Right hindlimb (tissue), 1 donor: Measurements from ENCODE around the gene MSMO1.
"Not testable (repeated sequence)": the region's sequence is repeated elsewhere in the genome, so short reads cannot be mapped to it uniquely, and the experiment has no call there.

Experiments
- DNase-seq: peaks from one replicate; pipeline ENCODE4 v3.0.0-alpha.2; 2018

MSMO1 gene

DNA sequence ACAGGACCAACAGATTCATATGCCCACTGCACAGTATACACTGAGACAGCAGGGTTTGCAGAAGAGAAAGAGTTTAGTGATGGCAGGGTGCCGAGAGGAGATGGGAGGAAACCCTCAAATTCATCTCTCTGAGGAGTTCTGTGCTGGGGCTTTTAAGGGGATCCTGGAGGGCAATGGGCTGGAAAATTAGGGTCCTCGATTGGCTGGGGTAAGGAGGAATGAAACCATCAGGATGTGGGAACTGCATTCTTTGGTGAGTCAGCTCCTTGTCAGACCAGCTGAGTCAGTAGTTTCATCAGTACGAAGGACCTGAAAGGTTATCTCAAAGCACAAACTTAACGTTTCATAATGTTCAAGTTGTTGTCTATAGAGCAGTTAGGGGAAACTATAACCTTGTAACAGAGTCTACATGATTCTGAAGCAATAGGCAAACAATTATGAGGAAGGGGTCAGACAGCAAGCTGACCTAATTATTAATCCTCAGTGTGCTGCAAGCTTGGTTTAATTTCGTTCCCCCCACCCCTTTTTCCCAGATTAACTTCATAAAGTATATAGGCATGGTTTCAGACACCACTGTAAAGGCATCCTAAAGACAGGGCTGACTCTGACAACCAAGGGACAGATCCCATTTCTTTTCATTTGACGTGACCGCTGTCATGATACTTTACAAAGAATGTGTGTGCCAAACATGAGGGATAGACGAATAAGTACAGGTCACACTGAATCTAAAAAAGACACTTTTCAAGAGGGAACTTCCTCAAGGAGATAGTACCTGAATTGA is 1.5 kb upstream of the MSMO1 start:
- DNase-seq, result no peak

DNA sequence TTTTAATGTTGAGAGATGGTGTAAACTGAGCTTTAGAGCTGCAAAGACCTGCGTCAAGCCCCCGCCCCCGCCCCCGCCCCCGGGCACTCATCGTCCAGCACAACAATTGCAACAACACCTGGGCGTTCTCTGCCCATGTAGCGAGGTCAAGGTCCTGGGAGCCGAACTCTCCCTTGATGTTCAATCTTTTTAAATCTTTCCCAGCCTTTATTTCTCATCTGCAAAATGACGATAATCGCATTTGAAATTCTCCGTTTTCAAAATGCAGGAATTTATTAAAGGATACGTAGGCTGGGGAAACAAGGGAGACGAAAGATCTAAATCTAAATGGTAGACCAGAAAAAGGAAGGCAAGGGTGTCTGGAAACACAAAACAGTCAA is 648 bp upstream of the MSMO1 start:
- peak; percentile 52 for DNase-seq

- DNase-seq, result no peak
Observed at GRCh38 chr4:165328101-165328425, 594 bp downstream of the MSMO1 start.

DNA sequence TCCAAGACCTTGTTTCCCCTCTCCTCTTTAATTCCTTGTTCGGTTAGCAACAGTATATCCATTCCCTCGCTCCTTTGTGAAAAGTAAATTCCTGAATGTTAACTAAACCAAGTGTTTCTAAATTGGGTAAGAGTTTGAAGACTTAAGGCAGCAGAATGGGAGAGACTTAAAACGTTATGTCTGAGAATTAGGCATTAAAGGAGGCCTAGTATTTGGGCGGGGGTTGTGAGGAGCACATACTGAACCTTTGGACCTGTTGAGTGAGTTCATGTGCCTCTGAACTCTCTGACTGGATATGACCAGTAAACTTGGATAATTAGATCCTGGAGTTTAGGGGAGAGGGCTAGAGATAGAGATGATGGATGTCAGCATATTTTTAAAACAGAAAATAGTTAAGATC is 1.2 kb downstream of the MSMO1 start:
- DNase-seq, result no peak

DNA sequence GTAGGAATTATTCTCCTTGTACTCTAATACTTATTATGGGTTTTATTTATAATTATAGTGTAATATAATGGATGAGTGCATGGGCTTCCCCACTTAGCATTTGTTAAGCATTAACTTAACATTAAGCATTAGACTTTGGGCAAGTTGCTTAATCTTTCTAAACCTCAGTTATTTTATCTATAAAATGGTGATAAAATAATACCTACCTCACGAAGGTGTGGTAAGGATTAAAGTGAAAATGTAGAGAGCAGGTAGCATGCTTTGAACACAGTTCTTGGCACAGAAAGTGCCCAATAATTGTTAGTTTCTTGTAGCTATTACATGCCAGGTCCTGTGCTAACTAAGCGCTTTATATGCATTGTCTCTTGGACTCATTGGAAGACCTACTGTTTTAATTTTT is 2.6 kb downstream of the MSMO1 start:
- DNase-seq, result no peak

DNA sequence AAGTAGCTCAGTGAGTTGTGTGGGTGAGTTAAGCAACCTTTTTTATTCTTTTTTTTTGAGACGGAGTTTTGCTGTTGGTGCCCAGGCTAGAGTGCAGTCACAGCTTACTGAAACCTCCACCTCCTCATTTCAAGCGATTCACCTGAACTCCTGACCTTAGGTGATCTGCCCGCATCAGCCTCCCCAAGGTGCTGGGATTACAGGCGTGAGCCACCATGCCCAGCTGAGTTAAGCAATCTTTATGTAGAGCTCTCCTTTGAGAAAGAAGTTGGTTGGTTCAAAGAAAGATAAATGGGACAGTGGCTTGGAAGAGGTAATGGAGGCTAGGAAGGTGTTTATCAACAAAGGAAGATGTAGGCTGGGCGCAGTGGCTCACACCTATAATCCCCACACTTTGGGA is 3.2 kb downstream of the MSMO1 start:
- DNase-seq, result no peak

DNA sequence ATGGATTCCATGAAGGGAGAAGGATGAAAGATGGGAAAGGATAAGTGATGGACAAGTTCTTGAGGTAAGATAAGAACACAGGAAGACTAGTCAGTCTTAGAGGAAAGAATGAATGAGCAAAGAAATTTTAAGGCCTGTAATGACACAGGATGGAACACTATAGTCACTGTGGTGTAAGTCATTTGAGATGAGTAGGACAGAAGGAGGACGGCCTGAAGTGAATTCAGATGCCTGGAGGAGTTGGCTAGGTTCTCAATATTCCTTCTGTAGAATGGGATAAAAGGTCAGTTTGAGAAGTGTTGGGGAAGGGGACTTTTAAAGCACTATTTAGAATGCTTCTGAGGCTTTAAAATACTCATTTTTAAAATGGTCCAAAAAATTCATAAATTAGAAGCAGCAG is 3.9 kb downstream of the MSMO1 start:
- DNase-seq, result no peak

GRCh38 chr4:165331823-165332222 is 4.4 kb downstream of the MSMO1 start:
- no peak for DNase-seq

DNA sequence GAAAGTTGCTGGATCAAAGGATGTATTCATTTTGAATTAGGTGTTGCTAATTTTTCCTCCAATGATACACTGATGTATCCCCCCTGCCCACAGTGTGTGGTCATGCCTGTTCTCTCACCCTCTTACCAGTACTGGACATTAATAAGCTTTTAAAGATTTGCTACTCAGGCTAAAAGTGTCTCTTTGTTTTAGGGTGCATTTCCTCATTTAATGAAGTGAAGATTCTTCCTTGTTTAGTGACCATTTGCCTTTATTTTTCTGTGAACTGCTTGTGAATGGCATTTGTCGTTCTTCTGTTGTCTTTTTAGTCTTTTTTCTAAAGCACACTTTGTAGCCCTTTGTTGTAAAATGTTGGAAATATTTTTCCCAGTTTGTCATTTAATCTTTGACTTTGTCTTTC is 5.0 kb downstream of the MSMO1 start:
- DNase-seq, result no peak

- DNase-seq, result no peak
Observed at GRCh38 chr4:165335163-165335703, 7.8 kb downstream of the MSMO1 start.

- DNase-seq, result no peak
Observed at GRCh38 chr4:165336743-165337142, 9.3 kb downstream of the MSMO1 start.

- DNase-seq, result not testable (repeated sequence)
Observed at GRCh38 chr4:165342340-165342739, 14.9 kb downstream of the MSMO1 start.

DNA sequence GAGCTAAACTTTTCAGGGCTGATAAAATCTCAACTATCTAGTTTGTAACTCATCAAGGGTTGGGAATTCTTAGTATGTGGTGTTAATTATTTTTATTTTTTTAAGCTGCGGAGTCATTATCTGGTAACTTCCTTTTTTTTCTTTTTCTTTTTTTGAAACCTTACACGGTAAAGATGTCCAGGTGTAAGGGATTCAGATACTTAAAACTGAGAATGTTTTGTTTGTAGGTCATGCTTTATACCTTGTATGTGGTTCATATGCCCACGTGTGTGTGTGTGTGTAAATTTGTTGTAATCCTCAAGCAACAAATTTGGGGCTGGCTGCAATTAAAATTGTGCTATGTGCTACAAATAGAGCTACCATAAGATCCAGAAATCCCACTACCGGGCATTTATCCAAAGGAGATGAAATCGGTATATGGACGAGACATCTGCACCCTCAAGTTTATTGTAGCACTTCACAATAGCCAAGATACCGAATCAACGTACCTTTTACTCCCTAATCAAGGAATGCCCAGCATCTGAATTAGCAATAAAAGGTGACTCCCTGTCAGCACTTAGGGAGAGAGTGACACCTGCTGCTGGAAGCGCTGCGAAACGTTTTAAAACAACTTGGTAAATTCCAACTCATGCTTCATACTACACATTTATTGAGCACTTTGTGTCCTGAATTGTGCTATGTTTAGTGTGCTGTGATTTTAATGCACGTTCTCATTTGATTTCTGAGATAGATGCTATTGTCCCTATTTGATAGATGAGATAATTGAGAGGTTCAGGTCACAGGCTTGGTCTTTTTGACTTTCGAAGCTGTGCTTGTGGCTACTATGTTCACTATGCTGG is 16.1 kb downstream of the MSMO1 start:
- DNase-seq, result no peak

DNA sequence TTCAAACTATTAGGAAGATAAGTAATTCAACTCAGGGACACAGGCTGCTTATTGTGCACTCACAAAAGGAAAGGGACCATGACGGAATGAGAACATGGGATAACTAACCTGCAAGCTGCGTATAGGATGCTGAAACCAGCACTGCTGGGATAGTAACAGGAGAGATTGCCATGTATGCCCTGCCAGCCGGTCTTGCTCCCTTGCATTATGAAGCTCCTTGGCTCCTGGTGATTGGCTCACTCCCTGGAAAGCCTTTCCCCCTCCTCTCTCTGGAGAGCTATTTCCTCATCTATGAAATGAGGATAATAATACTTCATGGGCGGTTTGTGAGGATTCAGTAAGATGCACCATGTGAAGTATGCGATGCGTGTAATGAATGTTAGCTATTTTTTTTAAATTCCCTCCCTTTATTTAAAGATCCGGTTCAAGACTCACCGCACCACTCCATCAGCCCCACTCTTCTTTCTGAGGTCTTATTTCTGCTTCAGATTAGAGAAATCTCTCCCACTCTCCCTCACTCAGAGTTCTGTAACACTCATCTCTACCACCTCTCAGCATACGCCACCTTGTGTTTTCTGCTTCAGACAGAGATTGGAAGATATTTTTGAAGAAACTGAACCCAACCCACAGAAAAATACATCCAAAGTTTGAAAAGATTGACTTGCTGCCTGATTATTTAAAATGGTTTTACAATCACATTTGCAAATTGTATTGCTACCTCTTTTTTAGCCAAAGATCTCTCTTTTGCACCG is 18.4 kb downstream of the MSMO1 start:
- DNase-seq, result no peak

DNA sequence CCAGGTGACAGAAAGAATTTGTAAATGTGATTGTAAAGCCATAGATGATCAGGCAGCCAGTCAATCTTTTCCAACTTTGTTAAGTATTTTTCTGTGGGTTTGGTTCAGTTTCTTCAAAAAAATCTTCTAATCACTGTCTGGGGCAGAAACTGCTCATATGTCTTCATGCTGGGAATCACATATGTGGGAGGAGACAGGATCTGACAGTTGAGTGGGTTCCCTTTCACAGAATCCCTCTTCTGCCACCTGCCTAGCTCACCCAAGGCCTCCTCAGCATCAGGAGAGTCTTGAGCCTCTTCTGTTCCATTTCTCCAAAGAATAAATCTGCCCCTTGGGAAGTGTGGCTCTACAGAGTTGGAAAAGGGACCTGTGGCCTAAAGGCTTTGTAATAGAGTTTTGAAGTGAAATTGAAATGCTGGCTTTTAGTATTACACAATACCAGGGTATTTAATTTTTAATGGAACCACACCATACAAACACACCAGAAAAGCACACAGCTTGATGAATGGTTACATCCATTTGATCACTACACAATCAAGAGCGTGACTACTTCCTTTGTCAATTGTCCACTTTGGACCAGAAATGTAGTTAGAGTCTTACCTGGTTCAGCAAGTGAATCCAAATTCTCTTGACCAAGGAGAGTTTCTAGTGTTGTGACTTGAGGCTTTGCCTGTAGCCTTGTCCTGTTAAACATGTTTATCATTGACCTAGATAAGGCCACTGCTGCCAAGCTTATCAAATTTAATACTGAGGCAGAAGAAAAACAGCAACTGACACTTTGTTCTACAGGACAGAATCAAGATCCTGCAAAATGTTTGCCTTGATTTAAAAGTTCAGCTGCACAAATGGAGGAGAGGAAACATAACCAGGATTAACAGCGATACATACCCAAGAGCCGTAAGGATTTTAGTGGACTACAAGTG is 20.4 kb downstream of the MSMO1 start:
- DNase-seq, result no peak

- DNase-seq, result no peak
Observed at GRCh38 chr4:165351359-165352130, 24.1 kb downstream of the MSMO1 start.

DNA sequence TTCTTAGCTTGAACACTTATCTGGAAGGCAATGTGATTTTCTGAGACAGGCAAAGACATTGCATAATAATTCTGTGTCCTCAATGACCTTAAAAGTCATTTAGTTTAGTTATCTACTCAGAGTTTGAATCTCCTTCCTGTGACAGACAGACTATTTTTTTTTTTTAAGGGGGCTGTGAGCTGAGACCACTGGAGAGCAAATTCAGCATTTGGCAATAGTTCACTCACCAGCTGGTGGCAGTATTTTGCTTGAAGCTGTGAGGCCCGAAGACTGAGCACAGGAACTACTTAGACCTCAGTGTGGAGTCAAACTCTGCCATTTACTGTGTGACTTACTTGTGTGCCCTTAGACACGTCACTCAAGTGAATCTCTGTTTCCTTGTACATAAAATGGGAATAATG is 28.4 kb downstream of the MSMO1 start:
- DNase-seq, result peak; percentile 42

DNA sequence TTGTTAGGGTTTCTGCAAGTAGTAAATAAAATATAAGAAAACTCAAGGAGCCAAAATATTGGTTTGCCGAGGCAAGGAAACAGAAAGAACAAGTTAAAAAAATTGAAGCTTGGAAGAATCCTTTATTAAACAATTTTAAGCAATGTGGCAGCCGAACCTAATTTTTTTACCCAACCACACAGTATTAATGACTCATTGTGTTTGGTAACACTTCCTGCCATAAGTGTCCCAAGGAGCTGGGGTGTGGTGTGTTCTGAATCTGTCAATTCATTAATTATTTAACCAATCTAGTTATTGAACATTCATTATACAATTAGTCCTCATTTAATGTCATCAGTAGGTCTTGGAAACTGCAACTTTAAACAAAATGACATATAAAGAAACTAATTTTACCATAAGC is 32.0 kb downstream of the MSMO1 start:
- no peak for DNase-seq

- peak; percentile 26 for DNase-seq
Observed at GRCh38 chr4:165360041-165360695, 32.7 kb downstream of the MSMO1 start.

DNA sequence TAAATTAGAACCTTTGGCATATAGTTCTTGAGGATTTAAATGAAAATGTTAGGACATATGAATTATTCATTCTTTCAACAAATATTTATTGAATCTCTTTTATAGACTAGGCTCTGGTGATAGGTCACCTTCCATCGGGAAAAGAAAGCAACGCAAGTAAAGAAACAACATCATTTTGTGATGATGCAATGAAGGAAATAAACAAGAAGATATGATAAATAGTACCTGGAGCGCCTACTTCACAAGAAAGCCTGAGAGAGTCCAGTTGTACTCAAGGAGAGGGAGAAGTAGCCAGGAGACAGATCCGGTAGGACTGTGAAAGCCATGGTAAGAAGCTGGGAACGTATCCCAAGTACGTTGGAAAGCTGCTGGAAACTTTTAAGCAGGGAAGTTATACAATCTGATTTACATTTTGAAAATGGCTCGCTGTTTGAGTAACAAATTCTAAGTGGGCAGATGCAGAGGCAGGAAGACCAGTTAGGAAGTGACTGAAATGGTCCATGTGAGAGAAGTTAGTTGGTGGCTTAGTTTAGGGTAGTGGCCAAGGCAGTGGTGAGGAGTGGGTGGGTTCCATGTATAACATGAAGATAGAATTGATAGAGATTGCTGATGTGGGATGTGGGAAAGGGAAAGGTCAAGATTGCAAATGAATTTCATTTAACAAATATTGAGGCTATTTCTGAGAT is 33.7 kb downstream of the MSMO1 start:
- DNase-seq, result no peak
